Glutamatergic neuron (in vitro differentiated cells): Measurements from ENCODE around the gene MED13L. TPM values are rescaled to one million over a fixed set of nuclear protein-coding genes. Genes with fewer than 3 reads are reported as not detected.

ENCODE experiments used
- DNase-seq: peaks from one replicate; pipeline ENCODE4 v3.0.0; 2022
- H3K27ac Mint-ChIP-seq: one replicate; pipeline ENCODE4 v1.8.0; 2020; ENCODE audit warnings: mild to moderate bottlenecking, mixed read lengths, inconsistent platforms; ENCODE audit not compliant: unreplicated experiment
- H3K27me3 Mint-ChIP-seq: one replicate; pipeline ENCODE4 v1.8.0; 2020; ENCODE audit warnings: mild to moderate bottlenecking, moderate library complexity, mixed read lengths, inconsistent platforms; ENCODE audit not compliant: unreplicated experiment
- H3K36me3 Mint-ChIP-seq: one replicate; pipeline ENCODE4 v1.8.0; 2020; ENCODE audit warnings: mild to moderate bottlenecking, mixed read lengths, inconsistent platforms; ENCODE audit not compliant: unreplicated experiment
- H3K4me1 Mint-ChIP-seq: one replicate; pipeline ENCODE4 v1.8.0; 2020; ENCODE audit warnings: mild to moderate bottlenecking, low read depth, mixed read lengths, inconsistent platforms; ENCODE audit not compliant: unreplicated experiment
- H3K4me3 Mint-ChIP-seq: one replicate; pipeline ENCODE4 v1.8.0; 2020; ENCODE audit warnings: mild to moderate bottlenecking, mixed read lengths, inconsistent platforms; ENCODE audit not compliant: unreplicated experiment
- H3K9me3 Mint-ChIP-seq: one replicate; pipeline ENCODE4 v1.8.0; 2020; ENCODE audit warnings: mild to moderate bottlenecking, moderate library complexity, mixed read lengths, inconsistent platforms; ENCODE audit not compliant: unreplicated experiment
- total RNA-seq: library from RNA; stranded (reverse); fragmentation: NEBNext Ultra II Directional; extraction: Animal tissue kit (Norgen Biotek cat#: 25700); gene quantifications from one replicate; pipeline ENCODE4 v1.2.1, GENCODE V29; 2021; ENCODE audit not compliant: unreplicated experiment
- TF ChIP-seq, protein P1 (sequence below): fragments of 200-600 bp; sonication (generic); IDR thresholded peaks from one replicate; pipeline ENCODE4 v1.5.0; 2021; ENCODE audit not compliant: partially characterized antibody, unreplicated experiment

The MED13L gene
- total RNA-seq, 1 donor from 2014 or later, result 95.5 TPM

DNA sequence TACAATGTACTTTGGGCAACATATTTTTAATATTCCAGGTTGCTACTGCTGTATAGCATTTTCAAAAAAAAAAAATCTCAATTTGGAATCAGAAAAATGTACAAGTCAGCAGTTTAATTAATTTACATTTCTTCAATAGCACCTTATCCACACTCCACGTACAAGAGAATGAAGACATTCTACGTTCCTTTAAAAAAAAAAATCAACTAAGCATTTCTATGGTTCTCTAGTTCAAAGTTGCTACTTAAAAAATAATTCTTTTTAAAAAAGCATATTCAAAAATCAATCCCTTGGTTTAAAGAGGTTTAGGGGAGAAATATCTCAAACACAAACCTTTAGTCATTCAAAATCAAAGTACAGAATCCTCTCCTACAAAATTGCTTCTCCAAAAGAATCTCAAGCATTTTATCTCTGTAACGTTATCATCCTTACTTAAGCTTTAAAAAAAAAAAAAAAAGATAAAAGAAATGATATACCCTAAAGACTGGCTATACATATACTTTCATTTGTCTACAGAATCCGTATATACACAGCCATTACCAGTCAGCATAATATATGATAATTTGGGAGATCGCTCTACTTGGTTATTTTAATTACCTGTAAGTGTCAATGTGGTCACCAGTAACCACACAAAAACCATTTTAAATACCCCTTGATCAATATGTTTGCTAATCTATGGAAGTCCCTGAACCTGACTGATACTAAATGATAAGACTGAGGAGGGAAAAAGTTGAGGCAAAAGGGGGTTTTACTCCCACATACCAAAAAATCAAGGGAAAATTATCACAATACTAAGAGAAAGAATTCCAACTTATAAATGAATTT lies 2.7 kb downstream of the MED13L start:
- Mint-ChIP-seq H3K27ac (no peak overlapping the region), H3K4me3 (peak overlapping the region; percentile 100), H3K4me1 (peaks cover 6% of the 10 kb centered on the region), H3K27me3 (peaks cover 13% of the 10 kb centered on the region), H3K9me3 (peaks cover 6% of the 10 kb centered on the region), H3K36me3 (peaks cover 5% of the 10 kb centered on the region)
- TF ChIP-seq, protein P1, sequence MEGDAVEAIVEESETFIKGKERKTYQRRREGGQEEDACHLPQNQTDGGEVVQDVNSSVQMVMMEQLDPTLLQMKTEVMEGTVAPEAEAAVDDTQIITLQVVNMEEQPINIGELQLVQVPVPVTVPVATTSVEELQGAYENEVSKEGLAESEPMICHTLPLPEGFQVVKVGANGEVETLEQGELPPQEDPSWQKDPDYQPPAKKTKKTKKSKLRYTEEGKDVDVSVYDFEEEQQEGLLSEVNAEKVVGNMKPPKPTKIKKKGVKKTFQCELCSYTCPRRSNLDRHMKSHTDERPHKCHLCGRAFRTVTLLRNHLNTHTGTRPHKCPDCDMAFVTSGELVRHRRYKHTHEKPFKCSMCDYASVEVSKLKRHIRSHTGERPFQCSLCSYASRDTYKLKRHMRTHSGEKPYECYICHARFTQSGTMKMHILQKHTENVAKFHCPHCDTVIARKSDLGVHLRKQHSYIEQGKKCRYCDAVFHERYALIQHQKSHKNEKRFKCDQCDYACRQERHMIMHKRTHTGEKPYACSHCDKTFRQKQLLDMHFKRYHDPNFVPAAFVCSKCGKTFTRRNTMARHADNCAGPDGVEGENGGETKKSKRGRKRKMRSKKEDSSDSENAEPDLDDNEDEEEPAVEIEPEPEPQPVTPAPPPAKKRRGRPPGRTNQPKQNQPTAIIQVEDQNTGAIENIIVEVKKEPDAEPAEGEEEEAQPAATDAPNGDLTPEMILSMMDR, result no peak
- DNase-seq, result no peak

DNA sequence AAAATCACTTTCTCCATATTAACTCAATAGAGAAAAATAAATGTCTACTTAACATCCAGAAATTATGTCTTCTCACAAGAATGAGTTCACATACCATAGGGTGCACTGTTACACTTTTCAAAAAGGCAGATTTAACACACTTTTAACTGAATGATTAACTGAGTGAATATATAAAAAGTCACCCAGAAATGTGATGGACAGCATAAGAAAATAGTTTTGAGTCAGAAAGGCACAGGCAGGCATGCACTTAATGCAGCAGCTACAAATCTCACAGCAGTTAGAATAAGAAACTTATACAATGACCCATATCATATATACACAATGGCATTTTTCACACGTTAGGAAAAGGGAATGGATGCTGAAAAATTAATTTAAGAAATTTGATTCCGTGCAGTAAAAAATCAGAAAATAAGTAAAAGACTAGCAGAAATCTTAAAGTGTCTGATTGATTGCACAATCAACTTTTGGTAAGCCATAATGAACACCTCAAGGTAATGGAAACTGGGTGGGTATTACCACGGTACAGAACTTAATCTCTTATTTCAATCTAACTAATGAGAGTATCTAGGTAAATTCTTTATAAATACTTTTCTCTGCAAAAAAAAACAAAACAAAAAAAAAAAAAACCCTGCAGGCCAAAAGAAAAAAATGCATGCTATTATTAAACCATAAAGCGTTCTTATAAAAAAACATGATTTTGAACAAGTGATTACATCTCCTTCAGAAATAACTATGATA lies 3.5 kb downstream of the MED13L start:
- DNase-seq, result no peak
- Mint-ChIP-seq H3K36me3 (peaks cover 5% of the 10 kb centered on the region), H3K27me3 (peaks cover 13% of the 10 kb centered on the region), H3K27ac (no peak overlapping the region), H3K9me3 (peaks cover 6% of the 10 kb centered on the region), H3K4me1 (peaks cover 6% of the 10 kb centered on the region), H3K4me3 (peak overlapping the region; percentile 13)
- TF ChIP-seq, protein P1, result peak; percentile 24

DNA sequence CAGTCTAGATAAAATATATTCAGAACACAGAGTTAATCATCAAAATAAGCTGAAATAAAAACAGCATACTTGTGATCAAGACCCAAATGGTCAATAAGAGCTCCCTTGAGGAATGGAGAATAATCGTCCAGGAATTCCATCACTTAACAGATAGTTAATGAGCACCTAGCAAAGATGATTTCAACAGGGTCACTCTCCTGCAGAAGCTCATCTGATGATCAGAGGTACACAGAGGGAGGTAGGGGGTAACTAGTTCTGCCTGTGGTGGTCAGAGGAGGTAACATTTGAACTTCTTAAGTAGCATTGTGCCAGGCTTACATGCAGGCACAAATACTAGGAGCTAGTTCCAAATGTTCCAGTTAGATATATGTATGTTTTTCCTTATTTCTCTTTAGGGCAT lies 9.5 kb downstream of the MED13L start:
- H3K36me3 Mint-ChIP-seq, result no peaks in the 10 kb centered on the region
- no peaks in the 10 kb centered on the region for H3K9me3 Mint-ChIP-seq
- H3K4me1 Mint-ChIP-seq, result peaks cover 6% of the 10 kb centered on the region
- no peak for DNase-seq
- no peak overlapping the region for H3K27ac Mint-ChIP-seq
- H3K4me3 Mint-ChIP-seq, result no peak overlapping the region
- H3K27me3 Mint-ChIP-seq, result no peaks in the 10 kb centered on the region
- TF ChIP-seq, protein P1, result no peak

DNA sequence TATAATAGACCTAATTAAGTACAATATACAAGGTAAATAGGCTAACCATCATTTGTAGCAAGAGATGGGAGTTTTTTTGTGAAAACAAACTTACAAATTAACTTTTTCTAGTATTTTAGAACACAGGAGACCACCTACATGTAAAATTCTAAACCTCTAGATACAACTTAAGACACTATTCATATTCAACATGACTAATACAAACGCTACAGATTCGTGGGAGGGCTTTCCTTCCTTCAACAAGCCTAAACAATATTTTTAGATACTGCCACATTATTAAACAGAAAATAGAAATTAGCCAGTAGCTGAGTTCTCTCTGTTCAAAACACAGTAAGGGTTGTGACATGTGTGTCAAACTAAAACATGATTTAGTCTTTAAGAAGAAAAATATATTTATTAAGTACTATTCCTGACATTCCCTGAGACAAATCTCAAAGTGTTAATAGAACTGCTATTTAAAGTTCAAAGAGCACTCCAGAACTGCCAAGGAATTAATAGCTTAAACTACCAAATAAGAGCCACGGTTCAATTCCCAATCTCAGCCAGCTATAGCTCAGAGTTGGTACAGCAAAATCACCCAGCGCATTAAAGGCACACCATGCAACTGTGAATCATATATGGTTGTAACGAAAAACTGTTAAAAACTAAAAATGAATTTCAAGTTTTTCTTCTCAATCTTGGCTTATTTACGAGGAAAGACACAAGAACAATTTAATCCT lies 10.7 kb downstream of the MED13L start:
- H3K27me3 Mint-ChIP-seq, result no peaks in the 10 kb centered on the region
- H3K36me3 Mint-ChIP-seq, result no peaks in the 10 kb centered on the region
- peaks cover 7% of the 10 kb centered on the region for H3K4me1 Mint-ChIP-seq
- H3K4me3 Mint-ChIP-seq, result no peak overlapping the region
- TF ChIP-seq, protein P1, result no peak
- H3K9me3 Mint-ChIP-seq, result no peaks in the 10 kb centered on the region
- no peak overlapping the region for H3K27ac Mint-ChIP-seq
- DNase-seq, result no peak
